OCI-LY1 (cell line): ENCODE data around the gene CYSLTR1.

Experiments
- CTCF ChIP-seq: fragments of 200-600 bp; sonication (generic), shearing (Covaris generic); IDR thresholded peaks from 2 replicates; pipeline ENCODE4 v1.5.1; 2017; ENCODE audit warnings: mild to moderate bottlenecking, antibody characterized with exemption, low read length, moderate library complexity, mixed read lengths
- EZH2 ChIP-seq: fragments of 200-600 bp; sonication (generic), shearing (Covaris generic); IDR thresholded peaks from 2 replicates; pipeline ENCODE4 v1.8.0; 2017; ENCODE audit warnings: borderline replicate concordance, mixed run types, mild to moderate bottlenecking, antibody characterized with exemption, low read length, moderate library complexity, mixed read lengths

GRCh38 chrX:78330068-78330467 lies 2.7 kb upstream of the CYSLTR1 start:
- TF ChIP-seq CTCF: no peak
- TF ChIP-seq EZH2: no peak
